NCI-H1436 treated with DMSO at 0.1 percent for 48 hours (cell line): ENCODE data around the gene NSMF.
"Not testable (repeated sequence)": the region's sequence is repeated elsewhere in the genome, so short reads cannot be mapped to it uniquely, and the experiment has no call there.

Source experiments
- DNase-seq: peaks from one replicate; lab custom pipeline; 2025; lab: John Stamatoyannopoulos, UW

The NSMF gene

DNA sequence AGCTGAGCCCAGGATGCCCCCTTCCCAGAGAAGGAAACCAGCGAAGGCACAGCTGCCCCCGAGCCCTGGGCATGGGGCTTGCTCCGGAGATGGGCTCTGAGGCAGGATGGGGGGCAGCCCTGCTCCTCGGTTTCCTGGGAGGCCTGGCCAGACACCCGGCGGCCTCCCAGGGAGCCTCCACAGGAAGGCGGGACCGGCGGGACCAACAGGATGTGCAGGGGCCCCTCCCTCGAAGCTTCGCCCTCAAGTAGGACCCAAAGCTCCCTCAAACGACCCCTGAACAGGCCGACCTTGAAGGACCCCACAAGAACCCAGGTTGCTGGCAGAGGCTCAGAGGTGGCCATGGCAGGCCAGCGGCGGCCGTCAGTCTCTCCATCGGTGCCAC lies 47.9 kb downstream of the NSMF start:
- no peak for DNase-seq

DNA sequence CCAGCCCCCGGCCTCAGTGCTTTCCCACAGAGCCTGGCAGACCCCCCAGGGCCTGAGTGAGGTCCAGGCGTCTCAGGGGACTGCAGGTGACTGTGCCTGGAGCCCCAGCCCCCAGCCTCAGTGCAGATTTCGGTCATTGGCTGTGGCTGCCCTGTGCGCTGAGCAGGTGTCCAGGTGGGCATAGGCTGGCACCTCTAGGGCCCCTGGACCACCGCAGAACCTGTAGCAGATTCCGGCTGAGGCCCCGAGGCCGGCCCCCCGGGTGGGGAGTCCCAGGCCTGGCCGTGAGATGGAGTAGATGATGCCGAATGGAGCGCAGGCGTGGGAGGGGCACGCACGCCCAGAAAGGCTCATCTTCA lies 48.3 kb downstream of the NSMF start:
- DNase-seq: no peak

DNA sequence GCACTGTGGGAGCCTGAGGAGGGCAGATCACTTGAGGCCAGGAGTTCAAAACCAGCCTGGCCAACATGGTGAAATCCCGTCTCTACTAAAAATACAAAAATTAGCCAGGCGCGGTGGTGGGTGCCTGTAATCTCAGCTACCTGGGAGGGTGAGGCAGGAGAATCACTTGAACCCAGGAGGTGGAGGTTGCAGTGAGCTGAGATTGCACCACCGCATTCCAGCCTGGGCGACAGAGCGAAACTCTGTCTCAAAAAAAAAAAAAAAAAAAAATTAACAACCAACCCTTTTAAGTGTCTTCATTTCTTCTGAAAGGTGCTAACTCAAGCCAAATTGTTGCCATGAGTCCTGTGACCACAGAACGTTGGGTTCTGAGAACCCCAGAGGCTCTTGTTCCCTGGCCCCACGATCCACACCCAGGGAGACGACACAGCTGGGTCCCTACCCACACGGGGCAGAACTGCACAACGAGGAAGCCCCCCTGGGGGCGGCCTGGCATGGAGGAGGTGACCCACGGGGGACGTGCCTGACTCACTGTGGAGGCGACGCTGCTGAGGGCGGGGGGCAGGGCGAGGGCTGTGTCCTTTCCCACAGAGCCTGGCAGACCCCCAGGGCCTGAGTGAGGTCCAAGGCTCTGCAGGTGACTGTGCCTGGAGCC lies 48.8 kb downstream of the NSMF start:
- DNase-seq: not testable (repeated sequence)

DNA sequence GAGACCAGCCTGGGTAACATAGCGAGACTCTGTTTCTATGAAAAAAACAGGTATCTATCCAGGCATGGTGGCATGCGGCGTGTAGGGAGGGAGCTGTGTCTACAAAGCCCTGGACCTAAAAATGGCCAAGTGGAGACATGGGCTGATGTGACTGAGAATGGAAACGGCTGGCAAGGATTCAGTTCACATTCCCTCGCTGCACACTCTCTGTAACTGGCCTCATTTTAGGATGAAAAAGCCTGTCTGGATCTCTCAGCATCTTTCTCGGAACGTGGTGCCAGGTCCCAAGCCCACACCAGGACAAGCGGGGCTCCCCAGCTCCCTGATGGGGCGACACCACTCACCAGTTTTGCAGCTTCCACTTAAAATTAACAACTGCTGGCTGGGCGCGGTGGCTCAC lies 49.6 kb downstream of the NSMF start:
- no peak for DNase-seq

DNA sequence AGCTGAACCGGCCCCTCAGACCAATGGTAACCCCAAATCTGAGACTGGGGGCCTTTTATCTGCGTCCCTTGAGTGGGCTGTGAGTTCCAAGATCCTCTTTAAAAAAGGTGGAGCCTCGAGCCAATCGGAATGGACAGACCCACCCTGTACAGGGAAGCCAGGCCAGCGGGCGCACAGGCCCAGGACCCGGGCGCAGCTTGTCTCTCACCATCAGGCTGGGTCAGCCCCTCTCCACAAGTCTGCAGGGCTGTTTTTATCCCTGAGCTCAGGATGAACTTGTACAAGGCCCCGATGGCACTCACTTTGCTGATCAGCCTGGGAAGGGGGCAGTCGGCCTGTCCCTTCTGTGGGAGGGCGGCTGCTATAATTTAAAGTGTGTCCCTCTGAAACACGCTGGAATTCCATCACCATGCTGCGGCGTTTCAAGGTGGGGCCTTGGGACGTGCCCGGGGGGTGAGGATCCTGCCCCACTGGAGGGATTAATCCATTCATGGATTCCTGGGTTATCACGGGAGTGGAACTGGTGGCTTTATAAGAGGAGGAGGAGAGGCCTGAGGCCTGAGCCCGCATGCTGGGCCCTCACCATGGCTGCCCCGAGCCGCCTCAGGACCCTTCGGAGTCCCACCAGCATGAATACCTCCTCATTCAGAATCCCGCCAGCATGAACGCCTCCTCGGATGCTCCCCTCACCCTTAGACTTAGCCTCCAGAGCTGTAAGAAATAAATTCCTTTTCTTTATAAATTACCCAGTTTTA lies 50.3 kb downstream of the NSMF start:
- DNase-seq: no peak

DNA sequence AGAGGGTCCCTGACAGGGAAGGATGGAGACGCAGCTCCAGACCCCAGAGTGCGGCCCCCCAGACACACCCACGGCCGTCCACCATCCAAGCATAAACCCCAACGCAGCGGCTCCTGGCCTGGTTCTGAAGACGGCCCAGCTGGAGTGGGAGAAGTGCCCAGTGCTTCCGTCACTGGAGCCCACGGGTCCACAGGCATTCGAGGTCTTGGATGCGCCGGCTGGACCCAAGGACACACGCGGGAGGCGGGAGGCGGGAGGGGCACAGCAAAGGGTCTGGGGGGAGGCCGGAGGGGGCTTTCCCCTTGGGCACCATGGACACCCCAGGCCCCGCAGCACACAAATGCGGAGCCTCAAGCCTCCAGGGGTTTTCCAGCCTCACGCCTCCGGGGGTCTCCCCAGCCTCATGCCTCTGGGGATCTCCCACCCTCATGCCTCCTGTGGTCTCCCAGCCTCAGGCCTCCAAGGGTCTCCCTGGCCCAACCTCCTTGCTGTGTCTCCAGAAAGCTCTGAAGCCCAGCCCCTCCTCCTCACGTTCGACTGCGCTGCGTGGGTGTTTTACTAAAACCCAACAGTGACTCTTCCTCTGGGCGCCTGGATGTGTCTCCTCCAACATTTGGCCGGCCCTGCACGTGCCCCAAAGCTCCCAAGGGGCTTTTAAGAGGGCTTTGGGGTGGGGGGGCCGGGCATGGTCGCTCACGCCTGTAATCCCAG lies 51.4 kb downstream of the NSMF start:
- no peak for DNase-seq

DNA sequence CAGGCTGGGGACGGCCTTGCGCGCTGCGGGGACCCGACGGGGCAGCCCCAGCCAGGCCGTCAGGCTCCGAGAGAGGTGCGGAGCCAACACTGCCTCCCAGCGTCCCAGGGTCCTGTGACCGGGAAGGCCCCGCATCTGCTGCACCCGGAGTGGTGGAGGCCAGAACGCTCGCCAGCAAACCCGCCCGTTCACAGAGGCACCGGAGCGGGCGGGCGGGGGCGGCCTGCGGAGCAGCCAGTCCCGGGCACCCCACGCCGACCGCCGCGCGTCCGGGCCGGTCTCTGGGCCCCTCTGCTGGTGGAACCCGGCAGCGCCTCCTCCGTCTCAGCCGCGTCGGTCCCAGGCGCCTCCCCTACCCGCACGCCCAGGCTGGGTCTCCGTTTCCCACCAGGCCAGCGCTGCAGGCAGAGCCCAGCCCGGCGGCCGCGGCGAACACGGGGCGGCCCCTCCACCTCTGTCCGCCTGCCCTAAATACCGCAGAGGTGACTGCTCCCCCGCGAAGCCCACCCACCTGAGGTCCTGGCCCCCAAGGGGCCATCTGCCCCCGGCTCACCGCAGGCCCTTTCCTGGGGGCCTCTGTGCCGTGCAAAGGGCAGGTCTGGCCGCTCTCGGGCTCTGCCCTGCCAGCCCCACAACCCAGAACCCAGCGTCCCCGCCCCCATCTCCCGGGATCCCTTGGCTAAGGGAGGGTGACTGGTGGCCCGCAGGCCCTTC lies 52.1 kb downstream of the NSMF start:
- no peak for DNase-seq

DNA sequence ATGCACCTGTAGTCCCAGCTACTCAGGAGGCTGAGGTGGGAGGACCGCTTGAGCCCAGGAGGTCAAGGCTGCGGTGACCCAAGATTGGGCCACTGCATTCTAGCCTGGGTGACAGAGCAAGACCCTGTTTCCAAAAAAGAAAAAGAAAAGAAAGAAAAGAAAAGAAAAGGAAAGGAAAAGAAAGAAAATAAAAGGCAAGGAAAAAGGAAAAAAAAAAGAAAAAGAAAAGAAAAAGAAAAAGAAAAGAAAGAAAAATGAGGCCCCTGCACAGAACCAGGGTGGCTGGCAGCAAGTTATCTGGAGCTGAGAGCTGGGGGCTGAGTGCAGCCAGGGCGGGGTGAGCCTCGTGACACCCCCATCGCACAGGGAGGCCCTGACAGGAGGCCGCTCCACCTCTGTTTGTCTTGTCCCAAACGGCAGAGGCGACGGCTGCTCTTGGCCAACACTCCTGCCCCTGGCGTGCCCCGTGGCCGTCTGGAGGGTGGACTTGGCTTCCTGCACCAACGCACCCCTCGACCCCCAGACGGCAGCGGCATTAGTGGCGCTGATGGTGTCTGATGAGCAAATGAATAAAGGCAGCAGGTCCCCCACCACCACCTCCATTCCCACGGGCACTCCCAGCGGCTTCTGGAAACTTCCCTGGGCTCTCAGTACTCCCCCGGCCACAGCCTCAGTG lies 52.9 kb downstream of the NSMF start:
- no peak for DNase-seq

DNA sequence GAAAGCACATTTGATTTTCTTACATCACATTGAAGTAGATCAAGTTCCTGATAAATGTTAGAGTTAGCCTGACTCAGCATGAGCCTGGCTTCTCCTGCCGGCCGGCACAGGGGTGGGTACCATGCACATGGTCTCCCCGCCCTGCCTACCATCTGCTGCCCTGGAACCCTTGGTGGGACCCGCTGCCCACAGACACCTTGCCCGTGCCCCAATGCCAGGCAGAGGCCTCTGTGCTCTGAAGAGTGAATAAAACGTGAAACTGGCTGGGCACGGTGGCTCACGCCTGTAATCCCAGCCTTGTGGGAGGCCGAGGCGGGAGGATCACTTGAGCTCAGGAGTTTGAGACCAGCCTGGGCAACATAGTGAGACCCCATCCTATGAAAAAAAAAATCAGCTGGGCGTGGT lies 53.5 kb downstream of the NSMF start:
- DNase-seq: no peak

DNA sequence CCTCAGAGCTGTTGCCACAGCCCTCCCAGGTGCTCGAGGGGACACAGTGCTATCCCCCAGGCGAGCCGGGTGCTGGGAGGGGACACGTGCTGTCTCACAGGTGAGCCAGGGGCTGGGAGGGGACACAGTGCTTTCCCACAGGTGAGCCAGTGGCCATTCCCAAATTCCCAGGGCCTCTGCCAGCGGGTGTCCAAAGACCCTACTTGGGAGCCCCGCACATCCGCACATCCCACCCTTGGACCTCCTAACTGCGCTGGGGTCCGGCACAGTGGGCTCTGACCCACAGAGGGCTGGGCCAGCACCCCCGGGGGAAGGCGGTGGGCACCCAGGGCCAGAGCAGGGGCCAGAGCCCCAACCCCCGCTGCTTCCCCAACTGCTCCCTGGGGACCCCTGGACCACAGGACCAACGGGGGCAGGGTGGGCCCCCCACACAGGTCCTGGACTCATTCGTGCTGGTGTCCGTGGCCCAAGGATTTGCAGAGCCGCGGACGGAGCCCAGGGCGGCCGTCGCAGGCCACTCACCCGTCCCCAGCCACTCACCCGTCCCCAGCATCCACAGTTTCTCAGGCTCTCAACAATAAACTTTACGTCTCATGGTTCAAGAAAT lies 54.1 kb downstream of the NSMF start:
- DNase-seq: no peak

DNA sequence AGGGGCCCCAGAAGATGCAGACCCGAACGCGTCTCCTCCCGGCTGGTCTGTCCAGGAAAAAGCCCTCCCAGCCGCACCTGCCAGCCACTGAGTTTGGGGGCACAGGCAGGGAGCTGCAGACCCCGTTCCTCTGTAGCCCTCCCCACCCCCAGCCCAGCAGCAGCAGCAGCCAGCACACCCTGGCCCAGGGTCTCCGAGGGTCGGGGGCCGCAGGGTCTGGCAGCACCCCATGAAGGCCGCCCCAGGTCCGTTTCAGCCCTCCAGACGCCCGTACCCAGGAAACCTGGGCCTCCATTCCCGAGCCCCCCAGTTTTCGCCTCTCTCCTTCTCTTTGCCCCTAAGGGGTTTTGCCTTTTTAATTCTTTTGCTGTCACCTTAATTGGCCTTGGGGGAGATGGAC lies 55.9 kb downstream of the NSMF start:
- no peak for DNase-seq

DNA sequence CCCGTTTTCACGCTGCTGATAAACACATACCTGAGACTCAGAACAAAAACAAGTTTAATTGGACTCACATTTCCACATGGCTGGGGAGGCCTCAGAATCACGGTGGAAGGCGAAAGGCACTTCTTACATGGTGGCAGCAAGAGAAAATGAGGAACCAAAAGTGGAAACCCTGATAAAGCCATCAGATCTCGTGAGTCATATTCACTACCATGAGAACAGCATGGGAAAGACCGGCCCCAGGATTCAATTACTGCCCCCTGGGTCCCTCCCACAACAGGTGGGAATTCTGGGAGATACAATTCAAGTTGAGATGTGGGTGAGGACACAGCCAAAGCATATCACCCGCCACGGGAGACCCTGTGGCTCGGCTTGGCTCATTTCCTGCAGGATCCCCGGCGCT lies 56.4 kb downstream of the NSMF start:
- DNase-seq: no peak

DNA sequence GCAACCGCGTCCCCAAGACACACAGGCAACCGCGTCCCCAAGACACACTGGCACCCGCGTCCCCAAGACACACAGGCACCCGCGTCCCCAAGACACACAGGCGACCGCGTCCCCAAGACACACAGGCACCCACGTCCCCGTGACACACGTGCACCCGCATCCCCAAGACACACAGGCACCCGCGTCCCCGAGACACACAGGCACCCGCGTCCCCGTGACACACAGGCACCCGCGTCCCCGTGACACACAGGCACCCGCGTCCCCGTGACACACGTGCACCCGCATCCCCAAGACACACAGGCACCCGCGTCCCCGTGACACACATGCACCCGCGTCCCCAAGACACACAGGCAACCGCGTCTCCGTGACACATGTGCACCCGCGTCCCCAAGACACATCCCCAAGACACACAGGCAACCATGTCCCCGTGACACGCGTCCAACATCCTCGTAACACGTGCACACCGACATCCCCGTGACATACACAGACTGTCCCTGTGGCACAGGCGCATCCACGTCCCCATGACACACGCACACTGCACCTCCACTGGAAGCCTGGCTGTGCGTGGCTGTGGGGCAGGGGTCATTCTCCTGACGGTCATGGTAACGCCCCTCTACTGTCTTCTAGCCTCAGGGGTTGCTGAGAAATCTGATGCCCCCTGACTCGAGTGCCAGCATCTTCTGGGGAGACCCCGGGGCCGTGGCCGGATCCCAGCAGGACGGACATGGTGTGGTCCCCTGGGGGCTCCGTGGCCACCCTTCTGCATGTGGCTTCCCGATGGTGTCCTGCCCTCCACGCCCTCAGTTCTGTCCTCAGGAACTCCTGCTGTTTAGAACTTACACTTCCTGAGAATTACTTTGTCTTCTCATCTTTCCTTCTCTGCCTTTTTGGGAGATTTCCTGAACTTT lies 60.3 kb downstream of the NSMF start:
- no peak for DNase-seq

DNA sequence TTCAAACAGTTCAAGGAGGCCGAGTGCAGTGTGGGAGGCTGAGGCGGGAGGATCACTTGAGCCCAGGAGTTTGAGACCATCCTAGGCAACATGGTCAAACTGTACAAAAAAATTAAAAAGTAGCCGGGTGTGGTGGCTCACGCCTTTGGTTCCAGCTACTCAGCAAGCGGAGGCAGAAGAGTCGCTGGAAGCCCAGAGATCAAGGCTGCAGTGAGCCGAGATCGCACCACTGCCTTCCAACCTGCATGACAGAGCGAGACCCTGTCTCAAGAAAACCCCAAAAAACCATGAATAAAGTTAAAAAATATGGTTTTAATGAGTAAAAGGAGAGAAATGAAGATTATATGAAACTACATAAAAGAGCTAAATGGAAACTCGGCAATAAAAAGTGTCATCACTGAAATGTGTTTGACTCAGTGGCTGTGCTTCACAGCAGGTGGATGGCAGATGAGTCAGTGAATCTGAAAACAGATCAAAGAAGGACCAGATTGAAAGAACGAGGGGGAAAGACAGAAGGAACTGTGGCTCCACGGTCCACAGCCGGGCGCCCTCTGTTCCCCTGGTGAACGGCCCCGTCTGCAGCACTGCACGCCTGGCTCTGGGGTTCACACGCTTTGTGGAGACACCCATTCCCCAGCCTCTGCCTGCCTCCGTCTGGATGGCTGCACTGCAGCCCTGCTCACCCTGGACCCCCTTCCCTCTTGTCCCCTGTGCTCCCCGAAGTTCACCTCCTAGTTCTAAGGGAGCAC lies 61.3 kb downstream of the NSMF start:
- no peak for DNase-seq
